ENCODE data around the gene SERPIND1.

- TF ChIP-seq CTCF (IDR thresholded peaks at IDR 0.05) (no peak), POLR2AphosphoS5 (IDR thresholded peaks at IDR 0.05) (no peak), POLR2A (IDR thresholded peaks at IDR 0.05) (no peak)
These were observed 15.2 kb upstream of the SERPIND1 start for GRCh38 chr22:20758688-20759087.

Measured in prostate gland (tissue), 2 donors.